ENCODE data around the gene GRID2.

DNA sequence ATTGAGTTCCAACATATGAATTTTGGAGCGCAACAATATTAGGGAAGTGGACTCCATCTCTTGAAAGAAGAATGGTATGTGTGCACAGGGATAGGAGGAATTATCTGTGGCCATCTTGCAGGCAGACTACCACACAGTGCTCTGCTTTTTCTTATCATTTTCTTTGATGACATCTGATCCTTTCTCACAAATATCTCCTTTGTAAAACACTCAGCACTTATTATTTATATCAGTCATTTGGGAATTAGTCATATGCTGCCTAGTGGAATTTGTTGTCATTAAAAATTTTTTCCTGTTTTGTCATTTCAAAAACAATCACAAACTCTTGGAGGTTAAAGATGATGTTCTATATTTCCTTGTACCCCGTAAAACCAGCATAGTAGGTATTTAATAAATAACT is 1080.5 kb downstream of the GRID2 start:
- TF ChIP-seq ZNF784 (CRISPR knock-in tag; IDR thresholded peaks at IDR 0.05; ENCODE audit: borderline replicate concordance) (no peak), PHF20 (CRISPR knock-in tag; IDR thresholded peaks at IDR 0.05) (no peak), ZNF678 (CRISPR knock-in tag; IDR thresholded peaks at IDR 0.05) (no peak), CBX2 (IDR thresholded peaks at IDR 0.05; ENCODE audit: low read depth, low read length) (no peak), CBX2 (CRISPR knock-in tag; IDR thresholded peaks at IDR 0.05; ENCODE audit: low read depth) (no peak), MTA1 (CRISPR knock-in tag; IDR thresholded peaks at IDR 0.05; ENCODE audit: borderline replicate concordance) (no peak), ZBTB33 (CRISPR knock-in tag; IDR thresholded peaks at IDR 0.05) (no peak), MXD4 (CRISPR knock-in tag; IDR thresholded peaks at IDR 0.05) (no peak), RBM39 (IDR thresholded peaks at IDR 0.05; ENCODE audit: low read depth, low read length, poor library complexity, severe bottlenecking) (no peak), SSRP1 (CRISPR knock-in tag; IDR thresholded peaks at IDR 0.05) (no peak)
- TF ChIP-seq, protein P1, sequence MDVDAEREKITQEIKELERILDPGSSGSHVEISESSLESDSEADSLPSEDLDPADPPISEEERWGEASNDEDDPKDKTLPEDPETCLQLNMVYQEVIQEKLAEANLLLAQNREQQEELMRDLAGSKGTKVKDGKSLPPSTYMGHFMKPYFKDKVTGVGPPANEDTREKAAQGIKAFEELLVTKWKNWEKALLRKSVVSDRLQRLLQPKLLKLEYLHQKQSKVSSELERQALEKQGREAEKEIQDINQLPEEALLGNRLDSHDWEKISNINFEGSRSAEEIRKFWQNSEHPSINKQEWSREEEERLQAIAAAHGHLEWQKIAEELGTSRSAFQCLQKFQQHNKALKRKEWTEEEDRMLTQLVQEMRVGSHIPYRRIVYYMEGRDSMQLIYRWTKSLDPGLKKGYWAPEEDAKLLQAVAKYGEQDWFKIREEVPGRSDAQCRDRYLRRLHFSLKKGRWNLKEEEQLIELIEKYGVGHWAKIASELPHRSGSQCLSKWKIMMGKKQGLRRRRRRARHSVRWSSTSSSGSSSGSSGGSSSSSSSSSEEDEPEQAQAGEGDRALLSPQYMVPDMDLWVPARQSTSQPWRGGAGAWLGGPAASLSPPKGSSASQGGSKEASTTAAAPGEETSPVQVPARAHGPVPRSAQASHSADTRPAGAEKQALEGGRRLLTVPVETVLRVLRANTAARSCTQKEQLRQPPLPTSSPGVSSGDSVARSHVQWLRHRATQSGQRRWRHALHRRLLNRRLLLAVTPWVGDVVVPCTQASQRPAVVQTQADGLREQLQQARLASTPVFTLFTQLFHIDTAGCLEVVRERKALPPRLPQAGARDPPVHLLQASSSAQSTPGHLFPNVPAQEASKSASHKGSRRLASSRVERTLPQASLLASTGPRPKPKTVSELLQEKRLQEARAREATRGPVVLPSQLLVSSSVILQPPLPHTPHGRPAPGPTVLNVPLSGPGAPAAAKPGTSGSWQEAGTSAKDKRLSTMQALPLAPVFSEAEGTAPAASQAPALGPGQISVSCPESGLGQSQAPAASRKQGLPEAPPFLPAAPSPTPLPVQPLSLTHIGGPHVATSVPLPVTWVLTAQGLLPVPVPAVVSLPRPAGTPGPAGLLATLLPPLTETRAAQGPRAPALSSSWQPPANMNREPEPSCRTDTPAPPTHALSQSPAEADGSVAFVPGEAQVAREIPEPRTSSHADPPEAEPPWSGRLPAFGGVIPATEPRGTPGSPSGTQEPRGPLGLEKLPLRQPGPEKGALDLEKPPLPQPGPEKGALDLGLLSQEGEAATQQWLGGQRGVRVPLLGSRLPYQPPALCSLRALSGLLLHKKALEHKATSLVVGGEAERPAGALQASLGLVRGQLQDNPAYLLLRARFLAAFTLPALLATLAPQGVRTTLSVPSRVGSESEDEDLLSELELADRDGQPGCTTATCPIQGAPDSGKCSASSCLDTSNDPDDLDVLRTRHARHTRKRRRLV (CRISPR knock-in tag; IDR thresholded peaks at IDR 0.05): no peak
- TF ChIP-seq, protein P2, sequence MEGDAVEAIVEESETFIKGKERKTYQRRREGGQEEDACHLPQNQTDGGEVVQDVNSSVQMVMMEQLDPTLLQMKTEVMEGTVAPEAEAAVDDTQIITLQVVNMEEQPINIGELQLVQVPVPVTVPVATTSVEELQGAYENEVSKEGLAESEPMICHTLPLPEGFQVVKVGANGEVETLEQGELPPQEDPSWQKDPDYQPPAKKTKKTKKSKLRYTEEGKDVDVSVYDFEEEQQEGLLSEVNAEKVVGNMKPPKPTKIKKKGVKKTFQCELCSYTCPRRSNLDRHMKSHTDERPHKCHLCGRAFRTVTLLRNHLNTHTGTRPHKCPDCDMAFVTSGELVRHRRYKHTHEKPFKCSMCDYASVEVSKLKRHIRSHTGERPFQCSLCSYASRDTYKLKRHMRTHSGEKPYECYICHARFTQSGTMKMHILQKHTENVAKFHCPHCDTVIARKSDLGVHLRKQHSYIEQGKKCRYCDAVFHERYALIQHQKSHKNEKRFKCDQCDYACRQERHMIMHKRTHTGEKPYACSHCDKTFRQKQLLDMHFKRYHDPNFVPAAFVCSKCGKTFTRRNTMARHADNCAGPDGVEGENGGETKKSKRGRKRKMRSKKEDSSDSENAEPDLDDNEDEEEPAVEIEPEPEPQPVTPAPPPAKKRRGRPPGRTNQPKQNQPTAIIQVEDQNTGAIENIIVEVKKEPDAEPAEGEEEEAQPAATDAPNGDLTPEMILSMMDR (CRISPR knock-in tag; IDR thresholded peaks at IDR 0.05): no peak

Measured in HepG2 (cell line).